B cell (primary cell): ENCODE results near the gene SLC4A11. TPM values are rescaled to one million over a fixed set of nuclear protein-coding genes. Genes with fewer than 3 reads are reported as not detected.

Experiments used
- ATAC-seq: fragments of 200-7000 bp; cut with Tn5 transposase; one replicate; pipeline ENCODE4 v1.10.0; 2021; ENCODE audit warnings: low read depth, mild to moderate bottlenecking, moderate number of reproducible peaks, moderate library complexity
- CTCF ChIA-PET: fragments of 350-600 bp; sonication (Branson Sonifier 250); formaldehyde crosslinking; loops from one replicate; lab custom pipeline; 2021; ENCODE audit warnings: antibody characterized with exemption, inconsistent platforms; lab: Charles Lee
- POLR2A ChIA-PET: fragments of 350-600 bp; sonication (Branson Sonifier 250); formaldehyde crosslinking; loops from one replicate; lab custom pipeline; 2021; ENCODE audit warnings: antibody characterized with exemption; lab: Charles Lee
- DNase-seq: peaks from one replicate; pipeline ENCODE4 v3.0.0; 2013
- H2AFZ ChIP-seq: 2 replicates; pipeline ENCODE4 v1.6.1; 2012; ENCODE audit warnings: mild to moderate bottlenecking, low read depth, low read length; ENCODE audit not compliant: insufficient read depth, poor library complexity, severe bottlenecking
- H3K27ac ChIP-seq, 2 donors: 1 replicate in 1 of 2; 2 replicates in 1 of 2; pipeline ENCODE4 v1.5.1; 2012 to 2013; ENCODE audit warnings: low read length in 2 of 2, mild to moderate bottlenecking in 2 of 2, moderate library complexity in 1 of 2
- H3K27me3 ChIP-seq, 4 experiments: fragments of 200-600 bp in 1 of 4; sonication (generic) in 1 of 4; replicated peaks in 1 of 4; 1 replicate in 2 of 4; 2 replicates in 2 of 4; pipeline versions ENCODE4 v1.6.1 to v1.7.0; 2013 to 2016; ENCODE audit warnings: low read length in 3 of 4, mild to moderate bottlenecking in 2 of 4, mixed read lengths in 1 of 4, moderate library complexity in 1 of 4; ENCODE audit not compliant: insufficient read depth in 4 of 4, control insufficient read depth in 3 of 4; ENCODE audit errors: control extremely low read depth in 1 of 4
- H3K36me3 ChIP-seq, 2 experiments: replicated peaks in 1 of 2; 1 replicate in 1 of 2; 2 replicates in 1 of 2; pipeline versions ENCODE4 v1.6.1 to v1.7.1; 2013; ENCODE audit warnings: low read length in 1 of 2; ENCODE audit not compliant: insufficient read depth in 2 of 2, control insufficient read depth in 1 of 2; ENCODE audit errors: control extremely low read depth in 1 of 2, extremely low read depth in 1 of 2
- H3K4me1 ChIP-seq, 2 donors: fragments of 200-600 bp in 1 of 2; sonication (generic) in 1 of 2; 1 replicate in 1 of 2; 2 replicates in 1 of 2; pipeline versions ENCODE4 v1.5.1 to v1.6.1; 2013 to 2017; ENCODE audit warnings: low read length in 2 of 2; ENCODE audit not compliant: control insufficient read depth in 2 of 2, insufficient read depth in 2 of 2
- H3K4me2 ChIP-seq: replicated peaks from 2 replicates; pipeline ENCODE3; 2012; ENCODE audit warnings: mild to moderate bottlenecking, low read depth, low read length; ENCODE audit not compliant: poor library complexity, severe bottlenecking
- H3K4me3 ChIP-seq, 5 experiments: fragments of 200-600 bp in 1 of 5; sonication (generic) in 1 of 5; 1 replicate in 3 of 5; 2 replicates in 2 of 5; pipeline versions ENCODE4 v1.5.1 to v1.7.0; 2011 to 2016; ENCODE audit warnings: low read length in 4 of 5, mild to moderate bottlenecking in 4 of 5, low read depth in 2 of 5, control low read depth in 1 of 5, moderate library complexity in 1 of 5; ENCODE audit not compliant: insufficient read depth in 1 of 5; ENCODE audit errors: control extremely low read depth in 1 of 5, extremely low read depth in 1 of 5
- H3K79me2 ChIP-seq: fragments of 200-600 bp; sonication (generic); one replicate; pipeline ENCODE4 v1.6.0; 2016; ENCODE audit warnings: low read length; ENCODE audit not compliant: control insufficient read depth, insufficient read depth
- H3K9ac ChIP-seq: fragments of 200-600 bp; sonication (generic); 2 replicates; pipeline ENCODE4 v1.6.1; 2017; ENCODE audit warnings: mild to moderate bottlenecking, low read length, moderate library complexity
- H3K9me3 ChIP-seq, 3 donors: one replicate each; pipeline versions ENCODE4 v1.6.1 to v1.7.1; 2013; ENCODE audit warnings: low read length in 2 of 3; ENCODE audit not compliant: control insufficient read depth in 2 of 3, insufficient read depth in 1 of 3; ENCODE audit errors: control extremely low read depth in 1 of 3
- H4K20me1 ChIP-seq: 2 replicates; pipeline ENCODE4 v1.6.0; 2012; ENCODE audit warnings: mild to moderate bottlenecking, low read length; ENCODE audit not compliant: insufficient read depth, control insufficient read depth, poor library complexity, severe bottlenecking
- H3K27ac Mint-ChIP-seq: one replicate; pipeline ENCODE4 v1.8.0; 2021; ENCODE audit warnings: mixed read lengths
- H3K27me3 Mint-ChIP-seq: one replicate; pipeline ENCODE4 v1.8.0; 2021; ENCODE audit warnings: mixed read lengths
- H3K4me1 Mint-ChIP-seq: one replicate; pipeline ENCODE4 v1.8.0; 2021; ENCODE audit warnings: mixed read lengths
- H3K4me3 Mint-ChIP-seq: one replicate; pipeline ENCODE4 v1.8.0; 2021; ENCODE audit warnings: mixed read lengths
- H3K9me3 Mint-ChIP-seq: one replicate; pipeline ENCODE4 v1.8.0; 2022; ENCODE audit warnings: mixed read lengths; ENCODE audit not compliant: insufficient read depth
- CTCF ChIP-seq: fragments of 200-600 bp; IDR thresholded peaks from one replicate; pipeline ENCODE4 v1.8.0; 2022; ENCODE audit warnings: antibody characterized with exemption, mild to moderate bottlenecking
- EZH2 ChIP-seq: IDR thresholded peaks from 2 replicates; pipeline ENCODE4 v1.6.1; 2012; ENCODE audit warnings: borderline replicate concordance, low read depth, mild to moderate bottlenecking, moderate library complexity, low read length; ENCODE audit not compliant: insufficient read depth, poor library complexity, severe bottlenecking
- WGBS: methylation state at CpG from one replicate; pipeline ENCODE4 v1.1.5; 2013; ENCODE audit warnings: missing lambda C conversion rate; ENCODE audit not compliant: insufficient coverage; 5-methylcytosine and 5-hydroxymethylcytosine counted together
- intact Hi-C: fragments of 100-400 bp; cut with micrococcal nuclease; formaldehyde crosslinking; loops from one replicate; pipeline ENCODE4 v1.10.0; 2022
- polyA plus RNA-seq: library from polyadenylated mRNA; depleted of rRNA; stranded (reverse); fragments of >200 nt; gene quantifications from 2 replicates; pipeline ENCODE4 v1.2.3, GENCODE V29; 2012
- total RNA-seq, 2 donors: library from RNA; stranded (reverse); fragments of 120-200 nt in 1 of 2; gene quantifications; 1 replicate in 1 of 2; 2 replicates in 1 of 2; pipeline versions ENCODE4 v1.2.3 to v1.2.4, GENCODE V29; 2013 to 2022

The SLC4A11 gene
- total and polyA plus RNA-seq, 2 donors (not counting 1 experiment from before 2014, with no cell fraction given) = 0.85 to 1.6 TPM

GRCh38 chr20:3245156-3245555 lies 6.2 kb upstream of the SLC4A11 start:
- ATAC-seq = no peak
- no peak overlapping the region for H3K27ac ChIP-seq
- no peaks in the 10 kb centered on the region for H3K9me3 Mint-ChIP-seq
- no peak for DNase-seq
- H3K27me3 Mint-ChIP-seq = peaks cover 34% of the 10 kb centered on the region
- intact Hi-C loops = no loop called here
- no peak overlapping the region for H3K27ac Mint-ChIP-seq
- peaks cover 0 to 43% (median 12%) of the 10 kb centered on the region in 4 experiments for H3K27me3 ChIP-seq
- H3K4me3 ChIP-seq = no peak overlapping the region
- POLR2A ChIA-PET = interaction anchor here (0.7 kb wide), 1 partner anchor 123 kb away, joined by 6 read pairs; no protein-coding TSS in a partner anchor
- no peak overlapping the region for H3K4me3 Mint-ChIP-seq
- H2AFZ ChIP-seq = no peak overlapping the region
- TF ChIP-seq CTCF = no peak
- no peaks in the 10 kb centered on the region for H3K36me3 ChIP-seq
- H3K4me2 ChIP-seq = no peak overlapping the region
- no CpG with 5 or more reads among the region's 2 CpGs for whole genome bisulfite sequencing
- CTCF ChIA-PET = no interaction called here
- H3K79me2 ChIP-seq = no peaks in the 10 kb centered on the region
- H4K20me1 ChIP-seq = no peaks in the 10 kb centered on the region
- H3K4me1 Mint-ChIP-seq = peaks cover 10% of the 10 kb centered on the region
- H3K9me3 ChIP-seq = peaks cover 0 to 3% (median 0%) of the 10 kb centered on the region in 3 donors
- H3K4me1 ChIP-seq = peaks cover 12 to 14% of the 10 kb centered on the region in 2 donors
- no peak overlapping the region for H3K9ac ChIP-seq

- no peak overlapping the region for H3K27ac Mint-ChIP-seq
- TF ChIP-seq CTCF (no peak), EZH2 (no peak)
- H3K9me3 Mint-ChIP-seq = no peaks in the 10 kb centered on the region
- H3K4me1 ChIP-seq = peaks cover 18 to 20% of the 10 kb centered on the region in 2 donors
- H3K36me3 ChIP-seq = no peaks in the 10 kb centered on the region
- H3K27ac ChIP-seq = no peak overlapping the region
- ChIA-PET POLR2A (no interaction called here), CTCF (no interaction called here)
- peaks cover 35% of the 10 kb centered on the region for H3K27me3 Mint-ChIP-seq
- H3K4me3 ChIP-seq = no peak overlapping the region
- intact Hi-C loops = no loop called here
- no peak overlapping the region for H3K4me2 ChIP-seq
- peaks cover 14% of the 10 kb centered on the region for H3K4me1 Mint-ChIP-seq
- no peak overlapping the region for H3K9ac ChIP-seq
- peaks cover 0 to 8% (median 0%) of the 10 kb centered on the region in 3 donors for H3K9me3 ChIP-seq
- peaks cover 0 to 43% (median 12%) of the 10 kb centered on the region in 4 experiments for H3K27me3 ChIP-seq
- 73% methylated on average over 1 of the region's 1 CpG for WGBS
- no peak for DNase-seq
- H3K4me3 Mint-ChIP-seq = no peak overlapping the region
- no peaks in the 10 kb centered on the region for H4K20me1 ChIP-seq
- no peaks in the 10 kb centered on the region for H3K79me2 ChIP-seq
- no peak overlapping the region for H2AFZ ChIP-seq
- no peak for ATAC-seq
These were observed 5.6 kb upstream of the SLC4A11 start for GRCh38 chr20:3244613-3245012.
